AG09319 (cell line): ENCODE results near the gene SCOC.
"Not testable (repeated sequence)": the region's sequence is repeated elsewhere in the genome, so short reads cannot be mapped to it uniquely, and the experiment has no call there.

ENCODE experiments used
- DNase-seq: peaks from one replicate; pipeline ENCODE4 v3.0.0-alpha.2; 2010; ENCODE audit warnings: low read depth; ENCODE audit errors: extremely low read depth
- TF ChIP-seq, protein P1 (sequence below): IDR thresholded peaks from 2 replicates; pipeline ENCODE4 v1.5.1; 2011; ENCODE audit warnings: low read depth, mild to moderate bottlenecking, inconsistent platforms, low read length, moderate library complexity

Gene SCOC

DNA sequence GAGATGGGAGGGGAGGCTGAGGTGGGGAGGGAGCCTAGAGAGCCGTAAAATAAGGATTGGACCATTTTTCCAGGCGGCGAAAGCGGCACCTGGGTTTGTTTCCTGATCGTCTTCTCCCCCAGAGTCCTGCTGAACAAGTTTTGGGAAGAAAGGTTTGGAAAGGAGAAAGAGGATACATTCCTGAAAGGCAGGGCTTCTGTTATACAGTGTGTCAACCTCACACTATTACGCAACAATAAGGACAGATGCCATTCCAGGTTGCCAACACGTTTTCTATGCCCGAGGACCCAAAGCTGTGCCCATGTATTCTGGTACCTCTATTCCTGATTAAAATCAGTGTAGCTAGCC, 658 bp downstream of the SCOC start:
- DNase-seq: no peak
- TF ChIP-seq, protein P1, sequence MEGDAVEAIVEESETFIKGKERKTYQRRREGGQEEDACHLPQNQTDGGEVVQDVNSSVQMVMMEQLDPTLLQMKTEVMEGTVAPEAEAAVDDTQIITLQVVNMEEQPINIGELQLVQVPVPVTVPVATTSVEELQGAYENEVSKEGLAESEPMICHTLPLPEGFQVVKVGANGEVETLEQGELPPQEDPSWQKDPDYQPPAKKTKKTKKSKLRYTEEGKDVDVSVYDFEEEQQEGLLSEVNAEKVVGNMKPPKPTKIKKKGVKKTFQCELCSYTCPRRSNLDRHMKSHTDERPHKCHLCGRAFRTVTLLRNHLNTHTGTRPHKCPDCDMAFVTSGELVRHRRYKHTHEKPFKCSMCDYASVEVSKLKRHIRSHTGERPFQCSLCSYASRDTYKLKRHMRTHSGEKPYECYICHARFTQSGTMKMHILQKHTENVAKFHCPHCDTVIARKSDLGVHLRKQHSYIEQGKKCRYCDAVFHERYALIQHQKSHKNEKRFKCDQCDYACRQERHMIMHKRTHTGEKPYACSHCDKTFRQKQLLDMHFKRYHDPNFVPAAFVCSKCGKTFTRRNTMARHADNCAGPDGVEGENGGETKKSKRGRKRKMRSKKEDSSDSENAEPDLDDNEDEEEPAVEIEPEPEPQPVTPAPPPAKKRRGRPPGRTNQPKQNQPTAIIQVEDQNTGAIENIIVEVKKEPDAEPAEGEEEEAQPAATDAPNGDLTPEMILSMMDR: no peak

DNA sequence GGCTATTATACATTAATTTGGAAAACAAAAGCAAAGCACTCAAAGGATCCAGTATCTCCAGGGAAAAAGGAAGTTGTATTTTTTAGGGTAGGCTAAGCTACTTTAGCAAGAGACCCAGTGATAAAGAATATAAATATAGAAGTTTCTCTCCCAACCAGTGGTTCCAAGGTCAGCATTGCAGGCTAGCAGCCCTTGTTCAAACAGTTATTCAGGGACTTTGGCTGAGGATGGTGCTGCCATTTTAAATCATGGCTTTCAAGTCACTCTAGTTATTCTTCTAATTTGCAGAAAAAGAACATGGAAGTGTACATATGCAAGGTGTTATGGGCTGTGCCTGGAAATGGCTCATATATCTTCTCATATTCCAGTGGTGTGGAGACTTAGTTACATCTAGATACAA, 9.3 kb downstream of the SCOC start:
- no peak for DNase-seq
- TF ChIP-seq, protein P1: no peak

DNA sequence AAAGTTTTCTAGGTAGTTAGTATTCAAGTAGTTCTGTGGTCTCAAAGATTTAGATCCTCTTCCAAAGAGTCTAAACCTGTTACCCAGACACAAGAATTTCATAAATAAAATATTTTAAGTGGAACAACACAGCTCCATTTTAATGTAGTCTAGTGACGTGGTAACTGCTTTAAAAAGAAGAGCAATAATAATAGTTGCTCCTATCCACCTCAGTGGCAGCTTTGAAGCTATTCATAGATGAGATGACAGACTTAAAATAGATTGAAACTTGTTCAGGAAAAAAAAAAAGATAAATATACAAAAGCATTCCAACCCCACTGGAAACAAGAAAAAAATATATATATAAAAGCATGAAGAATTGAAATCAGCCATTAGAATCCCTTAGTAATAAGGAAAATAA, 14.6 kb downstream of the SCOC start:
- DNase-seq: no peak
- TF ChIP-seq, protein P1: no peak

DNA sequence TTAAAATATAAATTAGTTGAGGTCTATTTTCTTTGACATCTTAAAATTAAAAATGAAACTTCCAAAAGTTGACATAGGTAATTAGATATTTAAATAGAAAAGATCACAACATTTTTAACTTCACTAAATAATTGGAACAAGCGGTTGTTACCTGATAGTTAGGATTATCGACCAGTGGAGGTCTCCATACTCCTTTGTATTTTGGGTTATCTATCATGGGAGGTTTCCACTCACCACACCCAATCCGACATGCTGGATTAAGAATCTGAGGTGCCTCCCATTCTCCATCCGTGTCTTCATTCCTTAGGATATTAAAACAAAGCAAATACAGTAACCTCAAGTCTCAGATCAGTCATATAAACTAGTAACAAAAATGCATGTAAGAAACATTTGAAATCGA, 22.2 kb downstream of the SCOC start:
- DNase-seq: no peak
- TF ChIP-seq, protein P1: no peak

DNA sequence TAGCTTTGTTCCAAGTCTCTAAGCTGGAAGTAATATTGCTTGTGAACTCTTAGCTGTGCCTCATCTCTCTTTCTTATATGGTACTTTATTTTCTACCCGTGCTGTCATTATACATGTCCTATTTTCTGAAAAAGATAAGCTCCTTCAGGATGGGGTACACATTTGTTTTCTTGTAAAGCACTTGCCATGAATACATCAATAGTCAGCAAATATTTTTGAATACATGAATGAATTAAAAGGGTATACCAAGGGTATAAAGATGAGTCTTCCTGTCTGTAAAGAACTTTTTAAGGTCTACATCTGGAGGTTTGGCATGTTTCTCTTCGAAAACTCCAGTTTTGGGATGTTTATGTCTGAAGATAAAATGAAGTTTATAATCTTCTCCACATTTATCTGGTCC, 26.7 kb downstream of the SCOC start:
- no peak for DNase-seq
- TF ChIP-seq, protein P1: no peak

DNA sequence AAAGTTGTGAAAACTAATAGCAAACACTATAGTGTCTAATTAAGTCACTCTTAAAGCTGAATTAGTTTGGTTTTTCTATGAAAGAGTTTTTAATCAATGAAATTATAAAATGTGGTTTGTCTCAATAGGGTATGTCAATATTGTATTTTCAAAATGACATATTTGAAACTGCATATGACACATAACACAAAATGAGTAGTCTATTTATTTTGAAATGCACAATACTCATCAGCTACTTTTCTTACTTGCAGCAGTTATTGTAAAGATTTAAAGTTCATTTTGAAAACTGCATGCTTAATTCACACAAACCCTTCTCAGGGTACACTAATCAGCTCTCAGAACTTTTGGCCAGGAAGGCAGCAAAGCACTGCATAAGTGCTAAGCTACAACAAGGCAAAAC, 32.8 kb downstream of the SCOC start:
- DNase-seq: no peak
- TF ChIP-seq, protein P1: no peak

DNA sequence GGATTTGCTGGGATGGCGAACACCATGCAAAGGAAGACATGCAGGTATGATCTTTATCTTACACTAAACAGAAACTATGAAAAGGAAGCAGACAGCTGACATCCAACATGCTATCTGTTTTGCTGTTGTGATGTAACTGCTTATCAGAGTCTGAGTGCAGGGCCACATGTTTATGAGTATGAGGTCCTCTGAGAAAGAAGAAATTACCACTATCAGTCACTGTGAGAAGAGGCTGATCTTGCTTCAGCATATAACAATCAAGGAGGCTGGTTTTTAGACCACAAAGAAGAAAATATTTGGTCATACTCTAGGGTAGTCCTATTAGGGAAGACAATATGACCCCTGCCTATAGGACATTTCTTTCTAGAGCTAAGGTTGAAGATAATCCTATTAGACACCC, 35.5 kb downstream of the SCOC start:
- TF ChIP-seq, protein P1: no peak
- no peak for DNase-seq

DNA sequence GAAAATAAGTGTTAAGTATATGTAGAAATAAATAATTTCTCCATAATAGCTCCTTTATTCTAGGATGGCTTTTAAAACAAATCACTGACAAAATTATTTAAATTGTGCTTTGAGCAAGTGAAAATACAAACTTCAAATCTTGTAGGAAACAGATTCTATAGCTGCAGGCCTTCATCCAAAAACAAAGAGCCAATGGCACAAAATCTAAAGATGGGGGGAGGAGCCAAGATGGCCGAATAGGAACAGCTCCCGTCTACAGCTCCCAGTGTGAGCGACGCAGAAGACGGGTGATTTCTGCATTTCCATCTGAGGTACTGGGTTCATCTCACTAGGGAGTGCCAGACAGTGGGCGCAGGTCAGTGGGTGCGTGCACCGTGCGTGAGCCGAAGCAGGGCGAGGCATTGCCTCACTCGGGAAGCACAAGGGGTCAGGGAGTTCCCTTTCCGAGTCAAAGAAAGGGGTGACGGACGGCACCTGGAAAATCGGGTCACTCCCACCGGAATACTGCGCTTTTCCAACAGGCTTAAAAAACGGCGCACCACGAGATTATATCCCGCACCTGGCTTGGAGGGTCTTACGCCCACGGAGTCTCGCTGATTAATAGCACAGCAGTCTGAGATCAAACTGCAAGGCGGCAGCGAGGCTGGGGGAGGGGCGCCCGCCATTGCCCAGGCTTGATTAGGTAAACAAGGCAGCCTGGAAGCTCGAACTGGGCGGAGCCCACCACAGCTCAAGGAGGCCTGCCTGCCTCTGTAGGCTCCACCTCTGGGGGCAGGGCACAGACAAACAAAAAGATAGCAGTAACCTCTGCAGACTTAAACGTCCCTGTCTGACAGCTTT, 39.9 kb downstream of the SCOC start:
- not testable (repeated sequence) for DNase-seq
